H9 (cell line): ENCODE data around the gene CYP4V2. TPM values are rescaled to one million over a fixed set of nuclear protein-coding genes. Genes with fewer than 3 reads are reported as not detected.

Experiments used
- DNase-seq: peaks from one replicate; pipeline ENCODE4 v3.0.0-alpha.2; 2017
- H2AFZ ChIP-seq: one replicate; pipeline ENCODE4 v1.6.1; 2013; ENCODE audit warnings: mild to moderate bottlenecking, low read length, control low read depth, moderate library complexity
- H2AK5ac ChIP-seq: 2 replicates; pipeline ENCODE4 v1.6.1; 2013; ENCODE audit warnings: low read length, control low read depth, mixed read lengths; ENCODE audit not compliant: insufficient read length
- H2BK120ac ChIP-seq: one replicate; pipeline ENCODE4 v1.6.1; 2013; ENCODE audit warnings: low read depth, mild to moderate bottlenecking, low read length, control low read depth, inconsistent platforms; ENCODE audit not compliant: poor library complexity, severe bottlenecking
- H2BK12ac ChIP-seq: 2 replicates; pipeline ENCODE4 v1.6.1; 2013; ENCODE audit warnings: low read length, control low read depth, mixed read lengths, low read depth; ENCODE audit not compliant: insufficient read length
- H2BK15ac ChIP-seq: 2 replicates; pipeline ENCODE4 v1.6.1; 2013; ENCODE audit warnings: low read depth, low read length, control low read depth
- H2BK20ac ChIP-seq: one replicate; pipeline ENCODE4 v1.6.1; 2013; ENCODE audit warnings: low read depth, mild to moderate bottlenecking, low read length, control low read depth, inconsistent platforms; ENCODE audit not compliant: poor library complexity, severe bottlenecking
- H2BK5ac ChIP-seq: 2 replicates; pipeline ENCODE4 v1.6.1; 2013; ENCODE audit warnings: low read length, control low read depth, mixed read lengths; ENCODE audit not compliant: insufficient read length
- H3K14ac ChIP-seq: 2 replicates; pipeline ENCODE4 v1.6.1; 2013; ENCODE audit warnings: low read length, control low read depth; ENCODE audit not compliant: insufficient read depth
- H3K18ac ChIP-seq: 2 replicates; pipeline ENCODE4 v1.6.1; 2013; ENCODE audit warnings: low read depth, mild to moderate bottlenecking, mixed read lengths, low read length, control low read depth; ENCODE audit not compliant: insufficient read length
- H3K23ac ChIP-seq: 2 replicates; pipeline ENCODE4 v1.6.1; 2013; ENCODE audit warnings: low read length, control low read depth, mixed read lengths, low read depth; ENCODE audit not compliant: insufficient read length
- H3K23me2 ChIP-seq: 2 replicates; pipeline ENCODE4 v1.6.1; 2013; ENCODE audit warnings: low read depth, mild to moderate bottlenecking, mixed read lengths, low read length, control low read depth; ENCODE audit not compliant: insufficient read length, poor library complexity, severe bottlenecking
- H3K27ac ChIP-seq: 2 replicates; pipeline ENCODE4 v1.5.1; 2013; ENCODE audit warnings: low read length, control low read depth, mixed read lengths, low read depth; ENCODE audit not compliant: insufficient read length
- H3K27me3 ChIP-seq: 2 replicates; pipeline ENCODE4 v1.6.1; 2013; ENCODE audit warnings: low read length, control low read depth, inconsistent platforms; ENCODE audit not compliant: insufficient read depth
- H3K4ac ChIP-seq: 2 replicates; pipeline ENCODE4 v1.6.1; 2013; ENCODE audit warnings: low read depth, mild to moderate bottlenecking, control low read depth, inconsistent platforms, low read length, moderate library complexity
- H3K4me1 ChIP-seq: 2 replicates; pipeline ENCODE4 v1.6.1; 2013; ENCODE audit warnings: low read length, control low read depth, inconsistent platforms; ENCODE audit not compliant: insufficient read depth
- H3K4me2 ChIP-seq: 2 replicates; pipeline ENCODE4 v1.6.1; 2013; ENCODE audit warnings: low read length, control low read depth, mixed read lengths; ENCODE audit not compliant: insufficient read length, insufficient read depth
- H3K56ac ChIP-seq: 2 replicates; pipeline ENCODE4 v1.6.1; 2013; ENCODE audit warnings: low read depth, mild to moderate bottlenecking, mixed read lengths, low read length, control low read depth; ENCODE audit not compliant: insufficient read length
- H3K79me1 ChIP-seq: 2 replicates; pipeline ENCODE4 v1.6.1; 2013; ENCODE audit warnings: low read depth, mild to moderate bottlenecking, moderate library complexity, low read length, control low read depth, inconsistent platforms; ENCODE audit not compliant: insufficient read depth, poor library complexity, severe bottlenecking
- H3K79me2 ChIP-seq: 2 replicates; pipeline ENCODE4 v1.6.1; 2013; ENCODE audit warnings: low read length, control low read depth, inconsistent platforms; ENCODE audit not compliant: insufficient read depth
- H3K9ac ChIP-seq: 2 replicates; pipeline ENCODE4 v1.6.1; 2013; ENCODE audit warnings: low read length, control low read depth, mixed read lengths; ENCODE audit not compliant: insufficient read length; ENCODE audit errors: extremely low read depth
- H3K9me3 ChIP-seq: one replicate; pipeline ENCODE4 v1.6.1; 2013; ENCODE audit warnings: low read depth, low read length, inconsistent platforms; ENCODE audit not compliant: control insufficient read depth
- H3T11ph ChIP-seq: one replicate; pipeline ENCODE4 v1.6.1; 2013; ENCODE audit warnings: mild to moderate bottlenecking, low read length, control low read depth, inconsistent platforms
- H4K20me1 ChIP-seq: one replicate; pipeline ENCODE4 v1.6.1; 2013; ENCODE audit not compliant: control insufficient read depth, insufficient read length, insufficient read depth
- H4K5ac ChIP-seq: 2 replicates; pipeline ENCODE4 v1.6.1; 2013; ENCODE audit warnings: low read depth, mild to moderate bottlenecking, mixed read lengths, low read length, control low read depth; ENCODE audit not compliant: insufficient read length
- H4K8ac ChIP-seq: replicated peaks from 2 replicates; pipeline ENCODE4 v1.6.1; 2013; ENCODE audit warnings: low read length, control low read depth, mixed read lengths, low read depth; ENCODE audit not compliant: insufficient read length
- H4K91ac ChIP-seq: 2 replicates; pipeline ENCODE4 v1.6.1; 2013; ENCODE audit warnings: low read depth, mild to moderate bottlenecking, moderate library complexity, mixed read lengths, low read length, control low read depth; ENCODE audit not compliant: insufficient read length
- H3K27ac Mint-ChIP-seq, 3 experiments: 2 replicates in 2 of 3; 3 replicates in 1 of 3; pipeline ENCODE4 v1.8.0; 2020 to 2021; ENCODE audit warnings: mixed read lengths in 3 of 3, mild to moderate bottlenecking in 1 of 3, moderate library complexity in 1 of 3
- H3K27me3 Mint-ChIP-seq: 2 replicates; pipeline ENCODE4 v1.8.0; 2021; ENCODE audit warnings: low read depth, mild to moderate bottlenecking, moderate library complexity, mixed read lengths
- H3K36me3 Mint-ChIP-seq, 3 experiments: 2 replicates in 2 of 3; 3 replicates in 1 of 3; pipeline ENCODE4 v1.8.0; 2020 to 2021; ENCODE audit warnings: low read depth in 3 of 3, mixed read lengths in 3 of 3; ENCODE audit not compliant: insufficient read depth in 1 of 3
- H3K4me1 Mint-ChIP-seq, 2 experiments: 2 replicates each; pipeline ENCODE4 v1.8.0; 2020; ENCODE audit warnings: mixed read lengths in 2 of 2
- H3K4me3 Mint-ChIP-seq, 2 experiments: 2 replicates in 1 of 2; 3 replicates in 1 of 2; pipeline ENCODE4 v1.8.0; 2020 to 2021; ENCODE audit warnings: mild to moderate bottlenecking in 2 of 2, mixed read lengths in 2 of 2, moderate library complexity in 1 of 2
- H3K9me3 Mint-ChIP-seq, 2 experiments: 2 replicates in 1 of 2; 3 replicates in 1 of 2; pipeline ENCODE4 v1.8.0; 2020; ENCODE audit warnings: mild to moderate bottlenecking in 2 of 2, mixed read lengths in 2 of 2, moderate library complexity in 1 of 2
- CTCF ChIP-seq: fragments of 200-600 bp; sonication (generic); conservative IDR thresholded peaks from 3 replicates; pipeline ENCODE4 v1.8.0; 2021; ENCODE audit warnings: antibody characterized with exemption, mild to moderate bottlenecking
- WGBS: extraction: QIAGEN DNeasy Blood & Tissue Kit; methylation state at CpG from one replicate; pipeline ENCODE4 v1.1.7; 2013; ENCODE audit warnings: missing lambda C conversion rate, low lambda C conversion rate, mixed read lengths; ENCODE audit not compliant: insufficient read length; ENCODE audit errors: extremely low coverage; 5-methylcytosine and 5-hydroxymethylcytosine counted together
- total RNA-seq: library from RNA; stranded (reverse); gene quantifications from 2 replicates; pipeline ENCODE4 v1.2.1, GENCODE V29; 2021

Gene CYP4V2
- total RNA-seq, 1 experiment from 2014 or later: 1.0 TPM

GRCh38 chr4:186236126-186236525, 44.8 kb downstream of the CYP4V2 start:
- H3K27me3 Mint-ChIP-seq: no peaks in the 10 kb centered on the region; the same call in none of the 2 replicates
- H2BK20ac ChIP-seq: no peak overlapping the region
- no peak overlapping the region for H3K27ac ChIP-seq
- H3K56ac ChIP-seq: no peak overlapping the region
- H2AFZ ChIP-seq: no peak overlapping the region
- H4K5ac ChIP-seq: no peak overlapping the region
- H3K79me1 ChIP-seq: no peaks in the 10 kb centered on the region
- H3K23ac ChIP-seq: no peak overlapping the region
- no peaks in the 10 kb centered on the region for H3K27me3 ChIP-seq
- no peak overlapping the region for H3K27ac Mint-ChIP-seq
- TF ChIP-seq CTCF: no peak
- H2BK15ac ChIP-seq: no peak overlapping the region
- no peaks in the 10 kb centered on the region for H4K20me1 ChIP-seq
- no peak overlapping the region for H3K9ac ChIP-seq
- H2BK12ac ChIP-seq: no peak overlapping the region
- H3K79me2 ChIP-seq: no peaks in the 10 kb centered on the region
- no peak overlapping the region for H2BK5ac ChIP-seq
- no peak overlapping the region for H3T11ph ChIP-seq
- no peak overlapping the region for H2AK5ac ChIP-seq
- H3K23me2 ChIP-seq: no peaks in the 10 kb centered on the region
- no CpG with 5 or more reads among the region's 4 CpGs for WGBS
- no peak overlapping the region for H3K4me3 Mint-ChIP-seq
- no peaks in the 10 kb centered on the region for H3K4me1 ChIP-seq
- H2BK120ac ChIP-seq: no peak overlapping the region
- H3K4me1 Mint-ChIP-seq: peaks cover 3 to 15% of the 10 kb centered on the region in 2 experiments; a peak in 2 of 4 replicates
- no peak overlapping the region for H3K4ac ChIP-seq
- H3K14ac ChIP-seq: no peak overlapping the region
- H3K4me2 ChIP-seq: no peak overlapping the region
- no peak overlapping the region for H4K8ac ChIP-seq
- no peak overlapping the region for H4K91ac ChIP-seq
- DNase-seq: no peak
- H3K36me3 Mint-ChIP-seq: peaks cover 0 to 6% (median 3%) of the 10 kb centered on the region in 3 experiments; a peak in 4 of 7 replicates
- no peaks in the 10 kb centered on the region for H3K9me3 ChIP-seq
- H3K18ac ChIP-seq: no peak overlapping the region
- H3K9me3 Mint-ChIP-seq: no peaks in the 10 kb centered on the region; a peak in 1 of 5 replicates
